Right renal pelvis (tissue), 4 donors: ENCODE measurements around the gene SRRD. TPM values are rescaled to one million over a fixed set of nuclear protein-coding genes. Genes with fewer than 3 reads are reported as not detected.
"Not testable (repeated sequence)": the region's sequence is repeated elsewhere in the genome, so short reads cannot be mapped to it uniquely, and the experiment has no call there.

Experiments used
- DNase-seq, 4 donors: peaks; one replicate each; pipeline ENCODE4 v3.0.0-alpha.2; 2013; ENCODE audit warnings: low read depth in 4 of 4, low spot score in 3 of 4, missing footprints in 1 of 4
- polyA plus RNA-seq, 4 donors: library from polyadenylated mRNA; unstranded; fragments of 120-200 nt; gene quantifications; one replicate each; pipeline ENCODE4 v1.2.1, GENCODE V29; 2013; ENCODE audit not compliant: insufficient read length in 4 of 4

SRRD gene
- polyA plus RNA-seq, 4 donors: 28.3 to 38.1 (median 34.5) TPM

GRCh38 chr22:26514419-26515161, 30.9 kb downstream of the SRRD start:
- DNase-seq: no peak

- no peak for DNase-seq
Measured at GRCh38 chr22:26515931-26516330, 32.3 kb downstream of the SRRD start.

GRCh38 chr22:26516503-26516902, 32.8 kb downstream of the SRRD start:
- no peak for DNase-seq

- DNase-seq: no peak
Measured at GRCh38 chr22:26517429-26517828, 33.8 kb downstream of the SRRD start.

- no peak for DNase-seq
Measured at GRCh38 chr22:26522012-26522411, 38.3 kb downstream of the SRRD start.

GRCh38 chr22:26522592-26522991, 38.9 kb downstream of the SRRD start:
- DNase-seq: no peak

- DNase-seq: no peak
Measured at GRCh38 chr22:26524870-26525269, 41.2 kb downstream of the SRRD start.

GRCh38 chr22:26525946-26526564, 42.4 kb downstream of the SRRD start:
- DNase-seq: no peak

GRCh38 chr22:26527167-26527566, 43.5 kb downstream of the SRRD start:
- no peak for DNase-seq

- no peak for DNase-seq
Measured at GRCh38 chr22:26527574-26528465, 44.1 kb downstream of the SRRD start.

- DNase-seq: not testable (repeated sequence)
Measured at GRCh38 chr22:26528518-26528917, 44.8 kb downstream of the SRRD start.

GRCh38 chr22:26529345-26529744, 45.7 kb downstream of the SRRD start:
- no peak for DNase-seq

- no peak for DNase-seq
Measured at GRCh38 chr22:26534171-26534855, 50.6 kb downstream of the SRRD start.

- DNase-seq: no peak
Measured at GRCh38 chr22:26534874-26535602, 51.4 kb downstream of the SRRD start.

- no peak for DNase-seq
Measured at GRCh38 chr22:26535603-26535908, 51.9 kb downstream of the SRRD start.

- DNase-seq: no peak
Measured at GRCh38 chr22:26536056-26536761, 52.5 kb downstream of the SRRD start.

- no peak for DNase-seq
Measured at GRCh38 chr22:26536762-26537134, 53.1 kb downstream of the SRRD start.

- no peak for DNase-seq
Measured at GRCh38 chr22:26540119-26540518, 56.4 kb downstream of the SRRD start.

- DNase-seq: no peak
Measured at GRCh38 chr22:26541167-26541819, 57.6 kb downstream of the SRRD start.
